EH (cell line): ENCODE data around the gene GH1.
A peak's percentile ranks its signal among the peaks of the same experiment; 100 is the strongest.
"Not testable (repeated sequence)": the region's sequence is repeated elsewhere in the genome, so short reads cannot be mapped to it uniquely, and the experiment has no call there.

Experiments used
- DNase-seq: peaks from one replicate; pipeline ENCODE4 v3.0.0-alpha.2; 2015; ENCODE audit warnings: low read depth

GH1 gene

DNA sequence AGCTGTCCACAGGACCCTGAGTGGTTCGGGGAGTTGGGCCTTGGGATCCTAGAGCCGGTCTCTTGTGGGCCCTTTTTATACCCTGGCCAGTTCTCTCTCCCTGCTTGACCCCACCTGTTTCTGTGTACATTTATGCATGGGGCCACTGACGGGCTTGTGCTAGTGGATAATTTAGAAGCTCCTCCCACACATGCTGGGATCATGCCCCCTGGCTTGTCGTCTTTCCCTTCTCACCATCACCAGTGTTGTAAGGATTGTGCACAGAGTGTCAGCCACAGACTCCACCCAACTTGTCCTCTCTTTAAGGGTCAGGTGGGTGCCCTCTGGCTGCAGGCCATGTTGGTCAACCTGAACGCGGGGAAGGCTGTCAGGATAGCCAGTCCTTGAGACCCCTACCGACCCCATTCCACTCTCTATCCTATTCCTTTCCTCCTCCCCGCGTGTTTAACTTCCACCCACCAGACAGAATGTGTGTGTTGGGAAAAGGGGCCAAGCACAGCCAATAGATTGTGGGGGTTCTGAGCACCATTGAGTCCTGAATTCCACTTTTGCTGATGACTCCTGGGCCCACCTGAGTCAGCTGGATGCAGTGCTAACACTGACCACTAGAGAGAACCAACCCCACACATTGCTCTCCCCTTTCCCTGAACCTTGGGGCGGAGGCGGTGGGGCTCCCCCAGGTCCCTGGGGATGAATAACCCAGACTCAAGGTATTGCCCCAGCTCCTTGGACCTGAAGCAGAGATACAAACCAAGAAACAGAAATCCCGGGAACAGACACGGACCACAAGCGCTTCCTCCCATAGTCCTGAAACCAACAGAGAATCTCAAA, 21.9 kb downstream of the GH1 start, which contains the start of gene CSH1:
TSS of gene CSH1 (minus strand) at position 51 of the 831 bp plus-strand sequence. CDS start 63 bp downstream, outside the sequence.
- not testable (repeated sequence) for DNase-seq

DNA sequence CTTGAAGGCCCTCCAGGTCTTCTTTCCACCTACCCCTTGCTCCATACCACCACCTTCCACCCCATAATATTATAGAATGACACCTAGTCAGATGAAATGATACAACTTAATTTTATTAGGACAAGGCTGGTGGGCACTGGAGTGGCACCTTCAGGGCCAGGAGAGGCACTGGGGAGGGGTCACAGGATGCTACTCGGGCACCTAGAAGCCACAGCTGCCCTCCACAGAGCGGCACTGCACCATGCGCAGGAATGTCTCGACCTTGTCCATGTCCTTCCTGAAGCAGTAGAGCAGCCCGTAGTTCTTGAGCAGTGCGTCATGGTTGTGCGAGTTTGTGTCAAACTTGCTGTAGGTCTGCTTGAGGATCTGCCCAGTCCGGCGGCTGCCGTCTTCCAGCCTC, 23.8 kb downstream of the GH1 start:
- DNase-seq, result not testable (repeated sequence)

DNA sequence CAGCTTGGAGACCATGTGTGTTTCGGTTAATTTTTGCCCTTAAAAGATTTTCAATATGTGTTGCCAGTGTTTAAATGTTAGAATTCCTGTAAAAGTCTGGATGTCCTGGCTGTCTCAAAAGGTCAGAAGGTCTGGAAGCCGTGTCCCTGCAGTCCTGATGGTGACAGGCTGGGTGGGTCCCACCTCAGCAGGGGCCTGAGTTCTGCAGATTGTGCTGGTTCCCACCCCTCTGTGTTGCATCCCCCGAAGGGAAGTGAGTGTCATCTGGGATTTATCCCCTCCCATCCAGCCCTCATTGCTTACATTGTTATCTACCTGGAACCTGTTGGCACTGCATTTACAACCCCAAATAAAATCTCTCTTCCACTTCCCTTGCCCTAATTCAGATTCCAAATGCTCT, 24.6 kb downstream of the GH1 start:
- not testable (repeated sequence) for DNase-seq

DNA sequence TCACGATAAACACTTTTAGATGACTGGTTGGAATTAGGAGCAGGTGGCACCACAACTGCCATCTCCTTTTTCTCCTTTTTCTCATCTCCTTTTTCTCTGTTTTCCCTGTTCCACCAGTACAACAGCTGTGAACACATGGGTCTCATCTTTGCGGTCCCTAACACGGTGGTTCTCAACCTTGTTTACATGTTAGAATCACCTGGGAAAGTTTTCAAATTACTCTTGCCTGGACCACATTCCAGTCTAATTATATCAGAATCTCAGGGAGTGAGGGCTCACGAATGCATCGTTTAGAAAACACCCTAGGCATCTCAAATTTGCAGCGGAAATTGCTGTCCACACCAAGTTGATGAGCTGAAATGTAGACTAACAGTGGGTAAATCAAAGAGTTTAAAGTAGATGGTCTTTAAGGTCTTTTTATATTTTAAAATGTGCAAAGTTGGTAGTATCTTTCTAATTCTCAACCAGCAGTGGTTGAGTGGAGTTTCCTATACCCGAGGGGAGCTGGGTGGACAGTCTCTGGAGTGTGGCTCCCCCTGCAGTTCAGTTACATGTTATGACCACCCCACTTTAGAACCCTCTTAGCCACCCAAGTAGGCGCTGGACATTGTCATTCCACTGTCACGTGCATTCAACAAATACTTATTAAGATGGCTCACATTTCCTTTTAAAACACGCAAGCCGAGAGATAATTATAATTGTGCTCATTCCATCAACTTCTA, 26.2 kb downstream of the GH1 start:
- not testable (repeated sequence) for DNase-seq

DNA sequence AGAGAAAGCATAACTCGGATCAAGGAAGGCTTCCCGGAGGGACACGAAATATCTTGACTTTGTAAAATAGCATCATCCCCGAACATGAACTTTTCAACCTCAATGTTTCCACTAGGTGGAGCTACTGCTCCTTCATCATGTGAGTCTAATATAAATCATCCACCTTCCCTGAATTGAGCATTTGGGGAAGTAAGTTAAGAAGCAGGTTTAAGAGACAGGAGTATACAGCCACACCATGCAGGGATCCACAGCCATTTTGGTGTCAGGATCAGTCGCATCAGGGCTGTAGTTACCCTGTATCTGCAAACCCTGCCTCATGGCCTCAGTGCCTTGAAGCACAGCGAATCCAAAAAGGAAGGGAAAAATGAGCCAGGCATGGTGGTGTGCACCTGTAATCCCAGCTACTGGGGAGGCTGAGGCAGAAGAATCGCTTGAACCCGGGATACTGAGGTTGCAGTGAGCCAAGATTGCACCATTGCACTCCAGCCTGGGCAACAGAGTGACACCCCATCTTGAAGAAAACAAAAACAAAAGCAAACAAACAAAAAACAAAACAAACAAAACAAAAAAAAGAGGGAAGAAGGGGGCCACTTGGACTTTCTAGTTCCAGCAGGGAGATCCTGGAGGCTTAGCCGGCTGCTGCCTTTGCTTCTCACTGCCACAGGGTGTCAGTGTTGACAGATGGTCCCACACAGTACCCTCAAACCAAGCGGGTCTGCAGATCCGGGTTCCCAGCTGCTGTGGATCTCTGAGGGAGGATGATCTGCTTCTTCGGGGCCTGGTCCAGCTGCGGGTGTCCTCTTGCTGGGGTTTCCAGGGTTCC, 29.4 kb downstream of the GH1 start:
- peak; percentile 55 for DNase-seq

DNA sequence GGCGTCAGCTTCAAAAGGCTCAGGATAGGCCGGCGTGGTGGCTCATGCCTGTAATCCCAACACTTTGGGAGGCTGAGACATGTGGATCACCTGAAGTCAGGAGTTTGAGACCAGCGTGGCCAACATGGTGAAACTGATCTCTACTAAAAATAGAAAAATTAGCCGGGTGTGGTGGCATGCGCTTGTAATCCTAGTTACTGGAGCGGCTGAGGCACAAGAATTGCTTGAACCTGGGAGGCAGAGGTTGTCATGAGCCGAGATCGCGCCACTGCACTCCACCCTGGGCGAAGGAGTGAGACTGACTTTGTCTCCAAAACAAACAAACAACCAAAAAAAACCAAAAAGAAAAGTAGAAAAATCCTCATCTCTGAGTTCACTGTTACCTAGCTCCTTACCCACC, 33.5 kb downstream of the GH1 start:
- DNase-seq, result not testable (repeated sequence)

DNA sequence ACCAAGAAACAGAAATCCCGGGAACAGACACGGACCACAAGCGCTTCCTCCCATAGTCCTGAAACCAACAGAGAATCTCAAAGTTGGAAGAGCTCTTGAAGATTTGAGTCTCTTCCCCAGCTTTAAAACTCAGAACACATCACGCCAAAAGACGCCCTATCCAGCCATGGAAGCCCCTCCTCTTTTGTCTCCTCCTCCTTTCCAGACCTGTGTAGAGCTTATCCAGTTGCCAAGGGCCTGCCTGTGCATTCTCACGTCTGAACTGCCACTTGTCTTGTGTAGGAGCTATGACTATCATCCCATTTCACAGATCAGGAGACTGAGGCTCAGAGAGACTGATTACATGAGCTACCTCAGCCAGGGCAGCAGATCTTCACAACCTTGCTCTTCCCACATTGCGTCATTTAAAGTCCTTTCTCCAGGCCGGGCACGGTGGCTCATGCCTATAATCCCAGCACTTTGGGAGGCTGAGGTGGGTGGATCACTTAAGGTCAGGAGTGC, 36.0 kb downstream of the GH1 start:
- not testable (repeated sequence) for DNase-seq

DNA sequence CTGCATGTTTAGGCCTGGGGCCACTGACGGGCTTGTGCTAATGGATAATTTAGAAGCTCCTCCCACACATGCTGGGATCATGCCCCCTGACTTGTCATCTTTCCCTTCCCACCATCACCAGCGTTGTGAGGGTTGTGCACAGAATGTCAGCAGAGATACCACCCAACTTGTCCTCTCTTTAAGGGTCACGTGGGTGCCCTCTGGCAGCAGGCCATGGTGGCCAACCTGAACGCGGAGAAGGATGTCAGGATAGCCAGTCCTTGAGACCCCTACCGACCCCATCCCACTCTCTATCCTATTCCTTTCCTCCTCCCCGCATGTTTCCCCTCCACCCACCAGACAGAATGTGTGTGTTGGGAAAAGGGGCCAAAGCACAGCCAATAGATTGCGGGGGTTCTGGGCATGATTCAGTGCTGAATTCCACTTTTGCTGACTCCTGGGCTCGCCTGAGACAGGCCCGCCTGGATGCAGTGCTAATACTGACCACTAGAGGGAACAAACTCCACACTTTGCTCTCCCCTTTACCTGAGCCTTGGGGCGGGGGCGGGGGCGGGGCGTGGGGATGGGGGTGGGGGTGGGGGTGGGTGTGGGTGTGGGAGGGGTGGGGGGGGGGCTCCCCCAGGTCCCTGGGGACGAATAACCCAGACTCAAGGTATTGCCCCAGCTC, 36.6 kb downstream of the GH1 start, which contains the start of gene GH2:
TSS of gene GH2 (minus strand) at position 10 of the 667 bp plus-strand sequence. CDS start 143 bp downstream, outside the sequence.
- peak; percentile 63 for DNase-seq

DNA sequence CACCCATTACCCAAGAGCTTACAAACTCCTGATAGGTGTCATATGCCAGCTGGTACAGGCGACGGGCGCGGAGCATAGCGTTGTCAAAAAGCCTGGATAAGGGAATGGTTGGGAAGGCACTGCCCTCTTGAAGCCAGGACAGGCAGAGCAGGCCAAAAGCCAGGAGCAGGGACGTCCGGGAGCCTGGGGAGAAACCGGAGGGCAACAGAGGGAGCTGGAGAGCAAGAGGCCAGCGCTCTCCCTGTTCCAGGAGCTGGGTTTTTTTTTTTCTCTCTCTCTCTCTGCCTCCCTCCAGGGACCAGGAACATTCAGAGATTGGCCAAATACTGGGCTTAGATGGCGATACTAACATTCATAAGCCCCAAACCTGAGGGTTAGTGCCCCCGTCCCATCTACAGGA, 37.3 kb downstream of the GH1 start:
- not testable (repeated sequence) for DNase-seq

DNA sequence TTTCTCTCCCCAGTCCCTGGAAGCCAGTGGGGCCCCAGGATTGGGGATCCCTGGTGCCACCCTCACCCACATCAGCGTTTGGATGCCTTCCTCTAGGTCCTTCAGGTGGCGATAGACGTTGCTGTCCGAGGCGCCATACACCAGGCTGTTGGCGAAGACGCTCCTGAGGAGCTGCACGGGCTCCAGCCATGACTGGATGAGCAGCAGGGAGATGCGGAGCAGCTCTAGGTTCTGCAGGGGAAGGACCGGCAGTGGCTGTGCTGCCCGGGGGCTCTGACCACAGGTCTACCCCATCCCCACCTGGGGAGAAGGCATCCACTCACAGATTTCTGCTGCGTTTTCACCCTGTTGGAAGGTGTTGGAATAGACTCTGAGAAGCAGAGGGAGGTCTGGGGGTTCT, 37.9 kb downstream of the GH1 start:
- DNase-seq, result no peak

DNA sequence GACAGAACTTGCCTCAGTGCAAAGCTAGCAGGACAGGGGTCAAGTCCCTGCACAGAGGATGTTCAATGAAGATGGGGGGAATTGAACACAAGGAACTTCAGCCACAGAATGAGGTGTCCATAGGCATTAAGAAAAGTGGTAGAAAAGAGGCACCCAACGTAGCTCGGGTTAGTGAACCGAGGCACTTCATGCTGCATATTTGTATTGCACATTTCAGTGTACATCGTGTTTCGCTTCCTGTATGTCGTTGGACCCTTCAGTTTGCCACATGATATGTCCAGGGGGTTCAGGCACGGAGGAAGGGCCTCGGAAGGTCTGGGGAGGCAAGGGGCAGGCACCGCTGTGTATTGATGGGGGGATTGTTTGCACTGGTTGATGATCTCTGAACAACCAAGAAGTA, 40.2 kb downstream of the GH1 start:
- not testable (repeated sequence) for DNase-seq

DNA sequence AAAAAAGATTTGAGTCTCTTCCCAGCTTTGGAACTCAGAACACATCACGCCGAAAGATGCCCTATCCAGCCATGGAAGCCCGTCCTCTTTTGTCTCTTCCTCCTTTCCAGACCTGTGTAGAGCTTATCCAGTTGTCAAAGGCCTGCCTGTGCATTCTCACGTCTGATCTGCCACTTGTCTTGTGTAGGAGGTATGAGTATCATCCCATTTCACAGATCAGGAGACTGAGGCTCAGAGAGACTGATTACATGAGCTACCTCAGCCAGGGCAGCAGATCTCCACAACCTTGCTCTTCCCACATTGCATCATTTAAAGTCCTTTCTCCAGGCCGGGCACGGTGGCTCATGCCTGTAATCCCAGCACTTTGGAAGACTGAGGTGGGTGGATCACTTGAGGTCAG, 43.9 kb downstream of the GH1 start:
- DNase-seq, result not testable (repeated sequence)

DNA sequence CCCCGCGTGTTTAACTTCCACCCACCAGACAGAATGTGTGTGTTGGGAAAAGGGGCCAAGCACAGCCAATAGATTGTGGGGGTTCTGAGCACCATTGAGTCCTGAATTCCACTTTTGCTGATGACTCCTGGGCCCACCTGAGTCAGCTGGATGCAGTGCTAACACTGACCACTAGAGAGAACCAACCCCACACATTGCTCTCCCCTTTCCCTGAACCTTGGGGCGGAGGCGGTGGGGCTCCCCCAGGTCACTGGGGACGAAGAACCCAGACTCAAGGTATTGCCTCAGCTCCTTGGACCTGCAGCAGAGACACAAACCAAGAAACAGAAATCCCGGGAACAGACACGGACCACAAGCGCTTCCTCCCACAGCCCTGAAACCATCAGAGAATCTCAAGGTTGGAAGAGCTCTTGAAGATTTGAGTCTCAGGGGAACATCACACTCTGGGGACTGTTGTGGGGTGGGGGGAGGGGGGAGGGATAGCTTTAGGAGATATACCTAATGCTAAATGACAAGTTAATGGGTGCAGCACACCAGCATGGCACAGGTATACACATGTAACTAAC, 44.5 kb downstream of the GH1 start:
- not testable (repeated sequence) for DNase-seq

DNA sequence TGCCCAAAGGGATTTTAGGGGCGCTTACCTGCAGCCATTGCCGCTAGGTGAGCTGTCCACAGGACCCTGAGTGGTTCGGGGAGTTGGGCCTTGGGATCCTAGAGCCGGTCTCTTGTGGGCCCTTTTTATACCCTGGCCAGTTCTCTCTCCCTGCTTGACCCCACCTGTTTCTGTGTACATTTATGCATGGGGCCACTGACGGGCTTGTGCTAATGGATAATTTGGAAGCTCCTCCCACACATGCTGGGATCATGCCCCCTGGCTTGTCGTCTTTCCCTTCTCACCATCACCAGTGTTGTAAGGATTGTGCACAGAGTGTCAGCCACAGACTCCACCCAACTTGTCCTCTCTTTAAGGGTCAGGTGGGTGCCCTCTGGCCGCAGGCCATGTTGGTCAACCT, 45.1 kb downstream of the GH1 start, which contains the start of gene CSH2:
TSS of gene CSH2 (minus strand) at position 101 of the 400 bp plus-strand sequence. CDS start at position 38, 63 bp downstream.
- DNase-seq, result not testable (repeated sequence)

DNA sequence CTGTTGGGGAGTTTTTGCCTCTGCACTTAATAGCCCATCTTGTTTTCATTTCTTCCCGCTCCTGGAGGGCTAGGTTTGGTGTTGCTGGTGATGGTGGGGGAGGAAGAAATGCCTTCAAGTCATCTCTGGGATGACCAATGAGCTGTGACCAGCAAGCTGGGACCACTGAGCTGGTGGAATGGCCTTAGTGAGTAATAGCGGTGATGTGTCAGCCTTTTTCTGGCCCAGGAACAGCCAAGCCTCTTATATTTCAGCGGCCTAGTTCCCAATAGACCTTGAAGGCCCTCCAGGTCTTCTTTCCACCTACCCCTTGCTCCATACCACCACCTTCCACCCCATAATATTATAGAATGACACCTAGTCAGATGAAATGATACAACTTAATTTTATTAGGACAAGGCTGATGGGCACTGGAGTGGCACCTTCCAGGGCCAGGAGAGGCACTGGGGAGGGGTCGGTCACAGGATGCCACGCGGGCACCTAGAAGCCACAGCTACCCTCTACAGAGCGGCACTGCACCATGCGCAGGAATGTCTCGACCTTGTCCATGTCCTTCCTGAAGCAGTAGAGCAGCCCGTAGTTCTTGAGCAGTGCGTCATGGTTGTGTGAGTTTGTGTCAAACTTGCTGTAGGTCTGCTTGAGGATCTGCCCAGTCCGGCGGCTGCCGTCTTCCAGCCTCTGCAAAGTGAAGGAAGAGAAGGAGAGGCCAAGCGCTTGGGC, 46.8 kb downstream of the GH1 start:
- not testable (repeated sequence) for DNase-seq

DNA sequence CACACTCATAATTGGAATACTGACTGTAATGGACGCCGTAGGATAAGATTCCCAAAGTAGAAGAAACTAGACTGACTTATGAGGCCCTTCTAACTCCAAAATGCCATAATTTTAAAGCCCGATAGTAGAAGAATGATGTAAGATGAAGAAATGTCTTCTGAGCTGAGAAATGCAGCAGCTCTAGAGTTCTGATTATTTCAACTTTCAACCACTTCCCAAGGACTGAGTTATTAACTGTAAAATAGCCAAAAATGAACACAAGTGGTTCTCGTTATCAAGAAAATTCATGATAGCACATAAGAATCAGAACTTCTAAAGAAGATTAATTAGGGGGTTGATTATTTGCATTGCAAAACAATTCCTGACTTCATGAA, 48.4 kb downstream of the GH1 start:
- DNase-seq, result not testable (repeated sequence)

DNA sequence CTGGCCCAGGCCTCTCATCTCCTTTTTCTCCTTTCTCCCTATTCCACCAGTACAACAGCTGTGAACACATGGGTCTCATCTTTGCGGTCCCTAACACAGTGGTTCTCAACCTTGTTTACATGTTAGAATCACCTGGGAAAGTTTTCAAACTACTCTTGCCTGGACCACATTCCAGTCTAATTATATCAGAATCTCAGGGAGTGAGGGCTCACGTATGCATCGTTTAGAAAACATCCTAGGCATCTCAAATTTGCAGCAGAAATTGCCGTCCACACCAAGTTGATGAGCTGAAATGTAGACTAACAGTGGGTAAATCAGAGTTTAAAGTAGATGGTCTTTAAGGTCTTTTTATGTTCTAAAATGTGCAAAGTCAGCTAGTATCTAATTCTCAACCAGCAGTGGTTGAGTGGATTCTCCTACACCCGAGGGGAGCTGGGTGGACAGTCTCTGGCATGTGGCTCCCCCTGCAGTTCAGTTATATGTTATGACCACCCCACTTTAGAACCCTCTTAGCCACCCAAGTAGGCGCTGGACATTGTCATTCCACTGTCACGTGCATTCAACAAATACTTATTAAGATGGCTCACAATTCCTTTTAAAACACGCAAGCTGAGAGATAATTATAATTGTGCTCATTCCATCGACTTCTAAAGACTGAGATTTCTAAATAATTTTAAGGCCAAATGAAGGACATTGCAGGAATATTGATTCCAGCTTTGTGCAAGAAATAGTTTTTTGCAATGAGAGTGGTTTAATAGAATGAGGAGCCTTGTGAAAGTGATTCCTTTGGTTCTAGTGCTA, 48.9 kb downstream of the GH1 start:
- peak; percentile 58 for DNase-seq
